Vagina (tissue), 2 donors: ENCODE data around the gene PMPCA. TPM values are rescaled to one million over a fixed set of nuclear protein-coding genes. Genes with fewer than 3 reads are reported as not detected.

ENCODE experiments used
- DNase-seq, 2 donors: peaks; one replicate each; pipeline ENCODE4 v3.0.0-alpha.2; 2017; ENCODE audit errors: extremely low spot score in 2 of 2
- H3K27ac ChIP-seq: fragments of 200-600 bp; sonication (generic); one replicate; pipeline ENCODE4 v1.5.1; 2019
- H3K27me3 ChIP-seq: fragments of 200-600 bp; sonication (generic); one replicate; pipeline ENCODE4 v1.5.1; 2019
- H3K36me3 ChIP-seq, 2 donors: fragments of 200-600 bp; sonication (generic); one replicate each; pipeline ENCODE4 v1.5.1; 2017 to 2019
- H3K4me1 ChIP-seq: fragments of 200-600 bp; sonication (generic); one replicate; pipeline ENCODE4 v1.5.1; 2019
- H3K4me3 ChIP-seq, 2 donors: fragments of 200-600 bp; sonication (generic); 1 replicate in 1 of 2; 2 replicates in 1 of 2; pipeline ENCODE4 v1.5.1; 2016 to 2019
- H3K9me3 ChIP-seq: fragments of 200-600 bp; sonication (generic); one replicate; pipeline ENCODE4 v1.5.1; 2019
- CTCF ChIP-seq, 3 experiments: fragments of 450-650 bp in 2 of 3; fragments of 200-600 bp in 1 of 3; sonication (generic) in 1 of 3; IDR thresholded peaks; one replicate each; pipeline ENCODE4 v1.5.1; 2017 to 2019; ENCODE audit warnings: antibody characterized with exemption in 3 of 3, mild to moderate bottlenecking in 2 of 3, moderate library complexity in 2 of 3
- POLR2A ChIP-seq, 2 donors: fragments of 450-650 bp; IDR thresholded peaks; one replicate each; pipeline ENCODE4 v1.6.1; 2017; ENCODE audit warnings: antibody characterized with exemption in 2 of 2, mild to moderate bottlenecking in 2 of 2, moderate library complexity in 2 of 2
- POLR2AphosphoS5 ChIP-seq, 2 donors: sonication (generic); formaldehyde crosslinking; IDR thresholded peaks; one replicate each; pipeline ENCODE4 v1.9.0; 2017; ENCODE audit warnings: antibody characterized with exemption in 2 of 2, mild to moderate bottlenecking in 2 of 2, low read depth in 1 of 2; ENCODE audit not compliant: insufficient read depth in 1 of 2
- intact Hi-C: fragments of 100-400 bp; cut with DNase I; formaldehyde crosslinking; loops from one replicate; pipeline ENCODE4 v1.15.1; 2023
- total RNA-seq: library from RNA; depleted of rRNA; stranded (reverse); fragments of >200 nt; gene quantifications from one replicate; pipeline ENCODE4 v1.2.3, GENCODE V29; 2016

PMPCA gene
- total RNA-seq, 1 donor from 2014 or later: 23.6 TPM

DNA sequence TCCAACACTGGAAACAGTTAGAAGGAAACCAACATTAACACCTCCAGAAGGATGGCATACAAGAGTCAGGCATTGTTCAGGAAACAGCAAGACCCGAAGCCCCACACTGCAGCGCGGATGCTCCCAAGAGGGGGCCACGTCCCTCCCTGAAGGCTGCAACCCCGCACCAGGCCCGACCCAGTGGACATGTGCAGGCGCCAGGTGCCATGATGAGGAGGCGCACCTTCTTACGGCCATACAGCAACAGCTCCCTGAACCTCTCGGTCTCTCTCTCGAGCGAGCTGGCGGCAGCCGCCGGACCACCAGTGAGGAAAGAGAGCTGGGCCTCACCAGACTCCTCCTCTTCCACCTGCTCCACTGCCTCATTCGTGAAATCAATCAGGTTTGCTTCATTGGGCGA lies 52.2 kb downstream of the PMPCA start:
- Histone ChIP-seq H3K27ac (no peak overlapping the region), H3K36me3 (peaks cover 8 to 100% of the 10 kb centered on the region in 2 donors), H3K4me1 (no peaks in the 10 kb centered on the region), H3K27me3 (no peaks in the 10 kb centered on the region), H3K9me3 (no peaks in the 10 kb centered on the region), H3K4me3 (no peak overlapping the region)
- no peak for TF ChIP-seq CTCF (IDR thresholded peaks at IDR 0.05)
- no peak for TF ChIP-seq POLR2AphosphoS5 (IDR thresholded peaks at IDR 0.05; ENCODE audit: insufficient read depth in 1 of 2, low read depth in 1 of 2)
- TF ChIP-seq POLR2A (IDR thresholded peaks at IDR 0.05): no peak
- intact Hi-C loops: no loop called here
- no peak for DNase-seq

GRCh38 chr9:136463578-136463977 lies 53.1 kb downstream of the PMPCA start:
- H3K27ac ChIP-seq: no peak overlapping the region
- no peaks in the 10 kb centered on the region for H3K27me3 ChIP-seq
- H3K36me3 ChIP-seq: peaks cover 8 to 98% of the 10 kb centered on the region in 2 donors
- TF ChIP-seq POLR2A (IDR thresholded peaks at IDR 0.05) (no peak), CTCF (IDR thresholded peaks at IDR 0.05) (no peak), POLR2AphosphoS5 (IDR thresholded peaks at IDR 0.05; ENCODE audit: insufficient read depth in 1 of 2, low read depth in 1 of 2) (no peak)
- no peak overlapping the region for H3K4me3 ChIP-seq
- H3K9me3 ChIP-seq: no peaks in the 10 kb centered on the region
- DNase-seq: no peak
- intact Hi-C loops: no loop called here
- H3K4me1 ChIP-seq: no peaks in the 10 kb centered on the region

- Histone ChIP-seq H3K27ac (no peak overlapping the region), H3K9me3 (no peaks in the 10 kb centered on the region), H3K4me1 (no peaks in the 10 kb centered on the region), H3K4me3 (no peak overlapping the region), H3K36me3 (peaks cover 10 to 97% of the 10 kb centered on the region in 2 donors), H3K27me3 (no peaks in the 10 kb centered on the region)
- DNase-seq: no peak
- no peak for TF ChIP-seq POLR2A (IDR thresholded peaks at IDR 0.05)
- intact Hi-C loops: no loop called here
Observed at GRCh38 chr9:136464241-136464640, 53.8 kb downstream of the PMPCA start.

GRCh38 chr9:136465500-136466154 lies 55.2 kb downstream of the PMPCA start:
- Histone ChIP-seq H3K36me3 (peaks cover 9 to 96% of the 10 kb centered on the region in 2 donors), H3K4me3 (no peak overlapping the region), H3K27me3 (no peaks in the 10 kb centered on the region), H3K9me3 (no peaks in the 10 kb centered on the region), H3K4me1 (no peaks in the 10 kb centered on the region), H3K27ac (no peak overlapping the region)
- intact Hi-C loops: no loop called here
- DNase-seq: no peak
- TF ChIP-seq CTCF (IDR thresholded peaks at IDR 0.05): no peak
- no peak for TF ChIP-seq POLR2AphosphoS5 (IDR thresholded peaks at IDR 0.05; ENCODE audit: insufficient read depth in 1 of 2, low read depth in 1 of 2)
- no peak for TF ChIP-seq POLR2A (IDR thresholded peaks at IDR 0.05)

DNA sequence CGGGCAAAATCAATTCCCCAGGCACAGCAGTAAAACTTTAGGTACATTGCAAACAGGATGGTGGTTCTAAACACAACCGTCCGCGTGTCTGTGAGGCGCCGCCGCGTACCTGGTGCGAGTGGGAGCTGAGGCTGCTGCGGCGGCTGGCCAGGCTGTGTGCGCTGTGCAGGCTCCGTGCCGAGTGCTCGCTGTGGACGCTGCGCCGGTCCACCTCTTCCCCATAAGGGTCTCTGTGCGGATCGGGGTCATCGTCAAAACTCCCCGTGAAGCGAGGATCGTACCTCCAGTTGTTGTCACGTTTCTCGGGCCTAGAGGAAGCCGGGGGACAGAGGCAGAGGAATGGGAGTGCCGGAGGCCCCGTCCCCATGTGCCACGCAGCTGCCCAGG lies 55.7 kb downstream of the PMPCA start:
- H3K4me3 ChIP-seq: no peak overlapping the region
- peaks cover 9 to 96% of the 10 kb centered on the region in 2 donors for H3K36me3 ChIP-seq
- TF ChIP-seq POLR2A (IDR thresholded peaks at IDR 0.05): no peak
- no peak for TF ChIP-seq CTCF (IDR thresholded peaks at IDR 0.05)
- TF ChIP-seq POLR2AphosphoS5 (IDR thresholded peaks at IDR 0.05; ENCODE audit: insufficient read depth in 1 of 2, low read depth in 1 of 2): no peak
- intact Hi-C loops: no loop called here
- DNase-seq: no peak
- no peak overlapping the region for H3K27ac ChIP-seq
- H3K27me3 ChIP-seq: no peaks in the 10 kb centered on the region
- no peaks in the 10 kb centered on the region for H3K9me3 ChIP-seq
- no peaks in the 10 kb centered on the region for H3K4me1 ChIP-seq
